ENCODE results near the gene GRM8. TPM values are rescaled to one million over a fixed set of nuclear protein-coding genes. Genes with fewer than 3 reads are reported as not detected.
"Not testable (repeated sequence)": the region's sequence is repeated elsewhere in the genome, so short reads cannot be mapped to it uniquely, and the experiment has no call there.

Gene GRM8
- total RNA-seq, 1 donor from 2014 or later, result not detected

DNA sequence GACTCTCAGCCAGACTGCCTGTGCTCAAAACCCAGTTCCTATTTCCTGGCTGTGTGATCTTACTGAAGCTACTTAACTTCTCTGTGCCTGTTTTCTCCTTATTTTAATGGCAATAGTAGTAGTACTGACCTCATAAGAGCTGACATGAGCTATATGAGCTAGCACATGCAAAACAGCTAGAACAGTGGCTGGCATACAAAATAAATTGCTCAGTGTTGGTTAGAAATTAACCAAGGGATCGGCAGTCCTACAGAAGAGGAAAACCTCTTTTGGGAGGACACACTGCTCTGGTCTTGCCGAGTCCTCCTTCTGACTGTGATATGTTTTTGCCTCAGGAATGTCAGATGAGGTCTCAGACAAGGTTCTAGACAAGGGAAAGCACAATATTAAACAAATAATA lies 322.6 kb downstream of the GRM8 start:
- TF ChIP-seq, protein P1, sequence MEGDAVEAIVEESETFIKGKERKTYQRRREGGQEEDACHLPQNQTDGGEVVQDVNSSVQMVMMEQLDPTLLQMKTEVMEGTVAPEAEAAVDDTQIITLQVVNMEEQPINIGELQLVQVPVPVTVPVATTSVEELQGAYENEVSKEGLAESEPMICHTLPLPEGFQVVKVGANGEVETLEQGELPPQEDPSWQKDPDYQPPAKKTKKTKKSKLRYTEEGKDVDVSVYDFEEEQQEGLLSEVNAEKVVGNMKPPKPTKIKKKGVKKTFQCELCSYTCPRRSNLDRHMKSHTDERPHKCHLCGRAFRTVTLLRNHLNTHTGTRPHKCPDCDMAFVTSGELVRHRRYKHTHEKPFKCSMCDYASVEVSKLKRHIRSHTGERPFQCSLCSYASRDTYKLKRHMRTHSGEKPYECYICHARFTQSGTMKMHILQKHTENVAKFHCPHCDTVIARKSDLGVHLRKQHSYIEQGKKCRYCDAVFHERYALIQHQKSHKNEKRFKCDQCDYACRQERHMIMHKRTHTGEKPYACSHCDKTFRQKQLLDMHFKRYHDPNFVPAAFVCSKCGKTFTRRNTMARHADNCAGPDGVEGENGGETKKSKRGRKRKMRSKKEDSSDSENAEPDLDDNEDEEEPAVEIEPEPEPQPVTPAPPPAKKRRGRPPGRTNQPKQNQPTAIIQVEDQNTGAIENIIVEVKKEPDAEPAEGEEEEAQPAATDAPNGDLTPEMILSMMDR (conservative IDR thresholded peaks at IDR 0.05; ENCODE audit: low read depth, low read length), result no peak
- no peak overlapping the region for H3K4me3 ChIP-seq (ENCODE audit: low read depth, low read length)
- DNase-seq (ENCODE audit: low read depth), result no peak

DNA sequence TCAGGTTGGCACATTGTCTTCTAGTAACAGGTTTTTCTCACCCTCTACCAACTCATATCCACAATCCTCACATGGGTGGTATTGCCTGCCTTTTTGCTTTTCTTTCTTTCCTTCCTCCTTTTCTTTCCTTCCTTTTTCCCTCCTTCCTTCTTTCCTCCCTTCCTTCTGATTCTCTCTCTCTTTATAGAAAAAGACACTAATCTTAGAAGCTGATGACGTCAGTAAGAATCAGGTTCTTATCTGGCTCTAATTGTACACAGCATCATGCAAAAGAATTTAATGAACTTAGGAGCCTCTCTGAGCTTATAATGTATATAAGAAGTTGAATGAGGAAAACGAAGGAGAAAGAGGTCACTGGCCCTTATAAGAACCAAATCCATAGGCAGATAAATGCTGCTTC lies 328.3 kb downstream of the GRM8 start:
- no peak for DNase-seq (ENCODE audit: low read depth)
- TF ChIP-seq, protein P1 (conservative IDR thresholded peaks at IDR 0.05; ENCODE audit: low read depth, low read length), result no peak
- H3K4me3 ChIP-seq (ENCODE audit: low read depth, low read length), result no peak overlapping the region

DNA sequence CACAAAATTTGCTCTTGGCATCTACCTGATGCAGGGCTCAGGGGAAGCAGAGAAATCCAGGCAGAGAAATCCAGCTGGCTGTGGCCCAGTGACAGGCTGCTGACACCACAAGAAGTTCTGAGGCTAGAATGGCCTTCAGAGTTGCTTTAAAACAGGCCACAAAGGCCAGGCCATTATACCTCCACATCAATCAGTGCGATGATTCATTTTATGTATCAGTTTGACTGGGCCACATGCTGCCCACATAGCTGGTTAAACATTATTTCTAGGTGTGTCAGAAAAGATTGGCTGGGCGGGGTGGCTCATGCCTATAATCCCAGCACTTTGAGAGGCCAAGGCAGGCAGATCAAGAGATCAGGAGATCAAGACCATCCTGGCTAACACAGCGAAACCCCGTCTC lies 341.1 kb downstream of the GRM8 start:
- DNase-seq (ENCODE audit: low read depth); H3K4me3 ChIP-seq (ENCODE audit: low read depth, low read length): not testable (repeated sequence)

DNA sequence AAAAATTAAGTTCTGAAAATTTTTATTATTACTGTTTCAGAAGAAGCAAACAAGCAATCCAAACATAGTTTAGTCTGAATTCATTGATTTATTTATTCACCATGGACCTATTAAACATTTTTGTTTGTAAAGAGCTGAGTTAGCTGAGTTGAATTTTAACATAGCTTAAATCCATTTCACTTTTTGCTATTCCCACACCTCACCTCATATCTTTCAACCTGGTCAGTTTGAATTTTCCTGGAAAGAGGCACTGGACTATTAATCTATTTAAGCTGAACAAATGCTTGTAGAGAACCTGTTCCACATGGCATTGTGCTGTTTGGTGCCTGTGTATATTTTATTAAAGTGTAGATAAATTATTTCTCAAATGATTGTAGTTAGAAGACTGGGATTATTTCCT lies 344.2 kb downstream of the GRM8 start:
- not testable (repeated sequence) for DNase-seq (ENCODE audit: low read depth); H3K4me3 ChIP-seq (ENCODE audit: low read depth, low read length)

DNA sequence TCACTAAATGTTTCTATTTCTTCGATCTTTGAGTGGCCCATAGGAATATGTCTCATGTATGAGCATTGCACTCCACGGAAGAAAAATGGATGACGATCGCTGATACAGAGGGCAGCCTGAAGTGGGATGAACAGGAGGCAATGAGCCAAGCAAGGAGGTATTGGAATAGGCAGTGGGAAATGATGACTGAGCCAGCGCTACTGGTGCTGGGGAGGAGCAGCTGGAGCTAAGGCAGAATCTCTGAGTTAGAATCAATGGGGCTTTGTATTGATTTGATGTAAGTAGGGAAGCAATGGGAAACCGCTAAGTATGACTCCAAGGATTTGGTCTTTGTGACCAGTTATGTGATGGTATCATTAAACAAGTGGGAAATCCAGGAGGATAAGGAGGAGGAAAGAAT lies 345.1 kb downstream of the GRM8 start:
- H3K4me3 ChIP-seq (ENCODE audit: low read depth, low read length); DNase-seq (ENCODE audit: low read depth): not testable (repeated sequence)

DNA sequence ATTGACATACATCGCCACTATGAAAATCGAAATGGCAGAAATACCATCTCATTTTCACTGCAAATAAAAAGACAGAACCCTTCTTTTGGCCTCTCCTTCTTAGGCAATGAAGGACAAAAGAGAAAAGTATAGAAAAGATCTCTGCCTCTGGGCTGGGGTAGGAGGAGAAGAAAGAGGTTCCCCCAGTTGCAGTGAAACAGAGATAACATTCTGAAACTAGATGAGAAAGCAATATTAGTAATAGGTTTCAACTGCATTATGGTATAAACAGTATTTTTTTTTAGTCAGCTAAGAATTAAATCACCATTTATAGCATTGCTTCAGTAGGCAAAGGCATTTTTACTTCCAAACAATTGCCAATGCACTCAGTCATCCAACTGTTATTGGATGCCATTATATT lies 347.5 kb downstream of the GRM8 start:
- not testable (repeated sequence) for DNase-seq (ENCODE audit: low read depth); H3K4me3 ChIP-seq (ENCODE audit: low read depth, low read length)

DNA sequence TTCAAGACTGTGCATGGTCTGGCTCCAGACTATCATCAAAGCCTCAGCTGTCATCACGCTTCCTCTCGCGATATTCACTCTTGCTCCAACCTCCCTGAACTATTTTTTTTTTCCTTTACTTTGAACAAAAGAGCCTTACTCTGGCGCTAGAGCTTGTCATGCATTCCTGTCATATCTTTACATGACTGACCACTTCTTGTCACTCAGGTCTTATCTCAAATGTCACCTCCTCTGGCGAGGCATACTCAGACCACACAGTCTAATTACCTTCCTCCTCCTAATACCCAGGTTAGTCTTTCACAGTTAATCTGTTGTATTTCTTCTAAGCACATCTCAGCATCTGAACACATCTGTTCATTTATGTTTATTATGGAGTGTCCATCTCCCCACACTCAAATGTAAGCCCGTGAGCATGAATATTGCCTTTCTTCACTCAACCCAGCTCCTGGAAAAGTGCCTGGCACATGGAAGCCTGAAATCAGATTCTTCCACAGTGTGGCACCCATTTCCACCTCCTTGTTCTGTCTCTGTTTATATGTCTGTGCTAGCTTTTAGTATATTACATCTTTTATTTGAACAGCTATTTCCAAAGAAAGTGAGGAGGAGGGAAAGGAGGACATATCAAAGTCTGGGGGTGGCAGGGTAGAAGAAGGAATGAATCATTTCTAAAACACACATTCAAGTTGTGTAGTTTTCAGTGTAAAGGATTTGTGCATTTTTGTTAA lies 351.5 kb downstream of the GRM8 start:
- not testable (repeated sequence) for H3K4me3 ChIP-seq (ENCODE audit: low read depth, low read length); DNase-seq (ENCODE audit: low read depth)

DNA sequence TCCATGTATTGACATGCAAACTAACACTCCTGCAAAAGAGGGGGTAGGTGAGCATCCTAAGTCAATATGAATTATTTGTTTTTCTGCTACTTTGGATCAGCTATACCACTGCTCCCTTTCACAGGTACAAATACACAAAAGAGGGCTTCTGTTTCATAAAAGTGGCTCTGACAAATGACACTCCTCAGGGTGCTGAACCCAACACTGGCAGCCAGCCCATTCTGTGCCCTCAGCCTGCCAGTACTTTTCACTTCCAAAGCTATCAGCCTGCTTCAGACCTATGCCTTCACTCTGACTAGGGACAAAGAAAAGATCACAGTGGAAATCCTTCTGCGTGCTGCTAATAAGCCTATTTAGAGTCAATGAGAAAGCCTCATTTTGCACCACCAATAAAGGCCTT lies 364.8 kb downstream of the GRM8 start:
- not testable (repeated sequence) for H3K4me3 ChIP-seq (ENCODE audit: low read depth, low read length); DNase-seq (ENCODE audit: low read depth)

DNA sequence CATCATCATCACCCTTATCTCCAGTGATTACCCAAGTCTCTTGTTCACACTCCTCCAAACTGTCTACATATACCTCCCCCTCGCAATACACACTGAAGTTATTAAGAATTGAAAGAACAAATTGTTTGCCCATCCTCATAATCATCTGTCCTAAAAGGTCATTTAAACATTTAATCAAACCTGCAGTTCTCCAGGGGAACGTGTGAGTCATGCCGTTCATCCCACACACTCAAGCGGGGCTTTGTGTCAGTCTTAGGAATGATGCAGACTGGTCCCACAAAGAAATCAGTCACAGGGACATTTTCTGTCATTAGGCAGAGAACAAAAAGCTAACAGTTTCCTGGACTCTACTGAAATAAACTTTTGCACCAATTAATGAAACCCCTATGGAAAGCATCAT lies 365.2 kb downstream of the GRM8 start:
- H3K4me3 ChIP-seq (ENCODE audit: low read depth, low read length); DNase-seq (ENCODE audit: low read depth): not testable (repeated sequence)

DNA sequence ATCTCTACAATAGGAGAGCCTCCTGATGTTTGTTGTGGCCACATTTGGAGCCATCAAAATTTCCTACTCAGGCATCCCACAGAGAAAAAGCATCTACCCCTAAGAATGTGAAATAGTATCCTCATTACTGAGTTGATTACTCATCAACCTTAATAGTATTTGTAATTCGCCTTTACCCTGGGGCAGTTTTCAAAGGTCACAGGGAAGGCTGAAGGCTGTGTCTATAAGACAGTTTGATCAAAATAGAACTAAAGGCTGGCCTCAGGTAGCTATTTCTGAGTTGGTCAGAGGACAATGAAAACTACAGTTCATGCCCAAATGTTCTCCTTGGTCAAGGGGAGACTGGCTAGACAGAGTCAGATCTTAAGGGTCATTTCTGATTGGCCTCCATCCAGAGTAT lies 370.0 kb downstream of the GRM8 start:
- not testable (repeated sequence) for DNase-seq (ENCODE audit: low read depth); H3K4me3 ChIP-seq (ENCODE audit: low read depth, low read length)

DNA sequence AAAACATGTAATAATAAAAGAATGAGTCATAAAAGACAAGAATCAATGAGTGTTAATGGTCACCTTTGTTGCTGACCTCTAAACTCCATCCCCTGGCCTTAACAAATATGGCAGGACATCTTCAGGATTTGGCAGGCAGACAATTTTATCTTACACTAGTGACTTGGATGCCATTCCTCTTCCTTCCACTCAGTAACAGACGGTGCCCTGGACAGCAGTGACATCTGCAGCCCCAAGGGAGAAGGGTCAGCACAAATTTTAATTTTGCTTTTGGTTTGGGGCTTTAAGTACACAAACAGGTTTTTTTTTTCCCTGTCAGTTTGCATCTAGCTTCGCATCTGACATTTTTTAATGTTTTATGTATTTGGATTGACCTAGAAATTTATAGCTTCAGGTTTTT lies 370.8 kb downstream of the GRM8 start:
- DNase-seq (ENCODE audit: low read depth); H3K4me3 ChIP-seq (ENCODE audit: low read depth, low read length): not testable (repeated sequence)

DNA sequence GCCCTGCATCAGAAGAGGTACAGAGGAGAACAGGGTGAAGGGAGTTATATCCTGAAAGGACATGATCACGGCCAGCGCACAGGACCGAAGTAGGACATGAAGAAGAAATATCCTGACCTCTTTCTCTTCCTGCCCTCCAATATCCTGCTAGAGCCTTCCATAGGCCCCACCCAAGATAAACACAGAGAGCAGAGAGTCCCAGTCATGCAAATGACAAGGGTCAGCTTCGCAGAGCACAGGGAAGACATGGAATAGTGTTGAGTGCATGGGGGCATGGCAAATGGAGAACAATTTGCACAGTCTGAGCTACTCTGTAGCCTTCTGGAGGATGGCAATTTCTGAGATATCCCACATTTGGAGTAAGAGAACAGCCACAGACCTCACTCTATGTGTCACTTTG lies 371.4 kb downstream of the GRM8 start:
- DNase-seq (ENCODE audit: low read depth), result no peak
- TF ChIP-seq, protein P1 (conservative IDR thresholded peaks at IDR 0.05; ENCODE audit: low read depth, low read length), result no peak
- no peak overlapping the region for H3K4me3 ChIP-seq (ENCODE audit: low read depth, low read length)

DNA sequence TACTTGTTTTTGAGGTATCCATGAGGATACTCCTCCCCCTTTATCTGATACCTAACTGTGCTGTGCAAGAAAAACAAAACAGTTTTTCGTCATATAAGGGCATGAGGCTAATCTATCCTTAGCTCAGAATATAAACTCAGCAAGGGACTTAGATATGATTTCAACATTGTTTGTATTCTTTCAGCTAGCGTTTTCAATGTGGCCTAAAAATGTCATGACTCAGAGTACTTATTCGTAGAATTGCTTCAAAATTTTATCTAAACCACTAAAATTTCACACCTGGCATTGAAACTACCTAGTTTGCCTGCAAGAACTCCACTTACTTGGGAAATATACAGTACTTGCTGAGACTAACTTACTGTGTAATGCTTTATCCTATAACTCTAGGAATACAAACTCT lies 376.2 kb downstream of the GRM8 start:
- not testable (repeated sequence) for DNase-seq (ENCODE audit: low read depth)

More for the DNA sequence above, 376.2 kb downstream of the GRM8 start:
- H3K4me3 ChIP-seq (ENCODE audit: low read depth, low read length), result not testable (repeated sequence)
